KBM-7 (cell line): ENCODE measurements around the gene ANAPC7.
"Not testable (repeated sequence)": the region's sequence is repeated elsewhere in the genome, so short reads cannot be mapped to it uniquely, and the experiment has no call there.

Source experiments
- DNase-seq: peaks from one replicate; pipeline ENCODE4 v3.0.0-alpha.2; 2015
- in situ Hi-C: fragments of 300-500 bp; cut with MboI; formaldehyde crosslinking; loops from 2 replicates; pipeline ENCODE4 v1.14.3; 2020; ENCODE audit warnings: low sequenced_read_pairs, low pct_unique_long_range_greater_than_20kb, mixed read lengths

Gene ANAPC7

DNA sequence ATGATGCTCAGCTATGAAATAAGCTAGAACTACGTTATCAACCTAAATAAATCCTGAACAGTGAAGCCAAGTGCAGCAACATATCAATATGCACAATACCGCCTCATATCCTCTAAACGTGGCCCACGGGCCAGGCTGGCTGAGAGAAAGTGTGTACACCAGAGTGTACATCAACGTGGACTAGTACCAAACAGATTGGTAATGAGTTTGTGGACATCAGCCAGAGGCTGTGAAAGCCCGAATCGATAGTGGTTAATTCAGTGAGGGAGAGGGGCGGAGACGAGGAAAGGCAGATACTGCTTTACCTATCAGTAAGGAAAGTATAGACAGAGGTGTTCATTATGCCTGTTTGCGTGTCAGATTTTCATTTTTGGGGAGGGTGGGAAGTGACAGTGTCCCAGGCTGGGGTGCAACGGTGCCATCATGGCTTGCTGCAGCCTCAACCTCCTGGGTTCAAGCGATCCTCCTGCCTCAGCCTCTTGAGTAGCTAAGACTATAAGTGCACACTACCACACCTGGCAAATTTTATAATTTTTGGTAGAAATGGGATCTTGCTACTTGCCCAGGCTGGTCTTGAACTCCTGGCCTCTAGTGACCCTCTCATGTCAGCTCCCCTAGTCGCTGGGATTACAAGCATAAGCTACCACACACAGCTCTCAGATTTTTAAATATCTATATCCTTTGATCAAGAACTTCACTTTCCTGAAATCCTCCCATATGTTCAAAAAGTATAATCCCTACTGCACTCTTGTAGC lies 50.1 kb downstream of the ANAPC7 start:
- in situ Hi-C loops: no loop called here

DNA sequence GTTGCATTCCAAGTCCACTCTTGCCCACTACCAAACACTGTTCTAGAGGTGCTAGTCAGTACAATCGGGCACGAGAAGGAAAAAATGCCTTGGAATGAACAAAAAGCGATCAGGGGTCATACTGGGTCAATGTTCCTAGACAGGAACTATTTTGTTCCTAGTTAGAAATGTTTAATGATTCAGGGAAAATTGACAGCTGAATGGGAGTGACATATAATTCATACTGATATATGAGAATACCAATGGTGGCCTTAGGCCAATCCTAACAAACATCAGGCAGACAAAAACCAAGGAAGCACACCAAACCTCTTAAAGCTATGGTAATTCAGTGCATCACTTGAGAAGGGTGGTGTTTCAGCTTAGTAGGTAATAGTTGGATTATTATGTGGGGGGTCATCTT lies 51.1 kb downstream of the ANAPC7 start:
- in situ Hi-C loops: no loop called here

More for the DNA sequence above, 50.1 kb downstream of the ANAPC7 start:
- DNase-seq: no peak

DNA sequence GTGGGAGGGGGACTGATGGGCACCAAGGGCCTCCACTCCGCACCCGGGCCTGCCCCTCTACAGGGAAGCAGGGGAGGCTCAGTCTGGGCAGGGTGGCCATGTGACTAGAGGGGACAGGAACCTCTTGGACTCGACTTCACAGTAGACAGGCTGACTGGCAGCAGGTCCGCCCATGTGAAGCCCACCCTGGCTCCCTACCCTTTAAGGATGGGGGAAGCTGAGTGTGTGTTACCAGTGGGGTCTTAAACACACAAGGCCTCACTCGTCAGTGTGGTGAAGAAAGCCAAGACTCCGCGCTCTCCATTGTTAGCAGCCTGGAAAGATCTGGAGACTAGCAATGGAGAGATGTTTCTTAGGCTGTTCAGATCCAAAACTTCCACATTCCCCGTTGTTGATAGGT lies 52.4 kb downstream of the ANAPC7 start:
- in situ Hi-C loops: no loop called here
- no peak for DNase-seq

More for the DNA sequence above, 51.1 kb downstream of the ANAPC7 start:
- DNase-seq: no peak

DNA sequence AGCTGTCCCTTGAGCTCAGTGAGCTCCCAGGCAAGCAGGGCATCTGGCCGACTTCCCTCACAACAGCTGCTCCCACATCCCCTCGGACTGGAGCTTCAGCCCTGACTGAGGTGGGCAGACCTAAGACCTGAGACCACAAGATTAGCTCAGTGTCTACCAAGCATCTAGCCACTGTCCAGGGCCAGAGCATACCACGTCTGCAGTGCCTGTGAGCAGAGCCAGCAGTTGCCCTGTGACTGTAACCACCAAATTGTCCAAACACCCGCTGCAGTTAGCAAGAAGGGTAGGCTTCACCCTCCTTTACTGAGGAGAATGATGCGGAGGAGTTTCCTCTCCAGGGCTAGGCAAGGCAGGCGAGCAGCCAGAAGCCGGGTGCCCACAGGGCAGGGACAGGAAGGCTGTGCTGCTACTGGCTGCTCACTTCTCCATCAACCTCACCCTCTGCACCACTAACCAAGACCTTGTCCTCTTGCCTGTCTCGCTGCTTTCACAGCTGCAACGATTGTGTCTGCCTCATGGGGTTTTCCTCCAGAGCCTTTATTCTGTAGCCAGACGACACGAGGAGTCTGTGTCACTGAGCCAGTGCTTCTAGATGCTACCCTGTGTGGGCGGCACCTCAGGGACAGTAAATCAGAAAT lies 53.9 kb downstream of the ANAPC7 start:
- peak; percentile 96 for DNase-seq
- in situ Hi-C loops: no loop called here

DNA sequence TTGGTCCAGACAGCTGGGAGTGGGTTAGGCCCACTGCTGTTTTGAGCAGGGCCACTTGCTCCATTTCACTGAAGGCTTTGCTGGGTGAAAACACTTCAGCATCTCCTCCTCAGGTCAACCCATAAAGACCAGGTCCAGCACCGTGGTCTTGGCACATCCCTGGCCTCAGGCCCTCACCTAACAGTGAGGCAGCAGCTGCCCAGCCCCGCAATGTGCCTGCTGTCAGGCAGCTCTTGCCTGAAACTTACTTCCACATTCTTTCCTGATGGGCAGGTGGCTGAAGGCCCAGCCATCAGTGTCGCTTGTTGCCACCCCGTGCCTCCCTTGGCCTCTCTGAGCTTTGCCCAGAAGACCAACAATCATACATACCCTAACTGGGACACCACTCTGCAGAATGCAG lies 54.4 kb downstream of the ANAPC7 start:
- DNase-seq: no peak
- in situ Hi-C loops: no loop called here

DNA sequence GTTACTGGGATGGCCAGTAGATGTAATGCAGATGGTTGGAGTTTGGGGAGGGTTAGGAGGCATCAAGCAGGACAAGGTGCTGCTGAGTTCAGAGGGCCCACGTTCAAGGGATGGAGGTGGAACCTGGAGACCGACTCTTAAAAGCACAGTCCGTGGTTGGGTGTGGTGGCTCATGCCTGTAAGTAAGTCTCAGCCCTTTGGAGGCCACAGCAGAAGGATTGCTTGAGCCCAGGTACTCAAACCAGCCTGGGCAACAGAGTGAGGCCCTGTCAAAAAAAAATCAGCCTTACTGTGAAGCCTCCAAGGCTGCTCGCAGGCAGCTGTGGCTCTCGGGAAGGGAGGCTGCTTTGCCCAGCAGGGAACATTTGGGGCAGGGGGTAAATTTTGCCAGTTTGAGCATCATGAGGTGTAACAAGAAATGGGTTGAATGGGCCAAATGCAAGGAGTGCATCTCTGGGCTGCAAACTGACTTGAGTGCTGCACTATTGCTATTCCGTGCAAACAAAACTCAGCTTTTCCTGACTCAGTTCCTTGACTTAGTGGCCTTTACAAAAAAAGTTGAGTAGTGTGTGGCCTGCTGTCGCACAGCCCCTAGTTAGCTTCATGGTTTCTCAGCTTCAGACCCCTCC lies 55.0 kb downstream of the ANAPC7 start:
- in situ Hi-C loops: no loop called here
- DNase-seq: no peak

DNA sequence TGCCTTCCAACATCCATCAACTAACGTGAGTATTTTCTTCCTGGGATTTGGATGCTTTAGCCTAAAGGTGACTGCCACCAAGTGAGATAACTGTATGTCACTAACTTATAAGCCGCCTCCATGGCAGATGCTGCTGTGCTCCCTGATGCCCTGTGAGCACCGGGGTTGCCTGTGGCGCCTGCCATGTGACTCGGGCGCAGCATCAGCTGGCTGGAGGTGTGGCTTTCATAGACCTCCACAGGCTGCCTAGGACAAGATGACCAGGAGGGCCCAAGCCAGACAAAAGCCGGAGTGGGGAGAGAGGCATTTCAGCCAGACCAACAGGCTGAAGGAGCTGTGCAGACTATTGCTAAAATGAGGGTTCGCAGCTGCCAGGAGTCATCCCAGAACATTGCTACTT lies 55.7 kb downstream of the ANAPC7 start:
- in situ Hi-C loops: no loop called here

DNA sequence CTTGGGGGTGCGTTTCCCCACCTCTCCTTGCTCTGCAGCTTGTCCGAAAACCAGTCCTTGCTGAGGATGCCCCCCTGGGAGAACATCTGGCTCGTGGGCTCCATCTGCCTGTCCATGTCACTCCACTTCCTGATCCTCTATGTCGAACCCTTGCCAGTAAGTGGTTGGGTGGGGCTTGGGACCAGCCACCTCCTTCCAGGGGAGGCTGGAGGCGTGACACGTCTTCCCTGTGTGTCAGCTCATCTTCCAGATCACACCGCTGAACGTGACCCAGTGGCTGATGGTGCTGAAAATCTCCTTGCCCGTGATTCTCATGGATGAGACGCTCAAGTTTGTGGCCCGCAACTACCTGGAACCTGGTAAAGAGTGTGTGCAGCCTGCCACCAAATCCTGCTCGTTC lies 57.5 kb downstream of the ANAPC7 start:
- DNase-seq: no peak
- in situ Hi-C loops: no loop called here

More for the DNA sequence above, 55.7 kb downstream of the ANAPC7 start:
- no peak for DNase-seq

DNA sequence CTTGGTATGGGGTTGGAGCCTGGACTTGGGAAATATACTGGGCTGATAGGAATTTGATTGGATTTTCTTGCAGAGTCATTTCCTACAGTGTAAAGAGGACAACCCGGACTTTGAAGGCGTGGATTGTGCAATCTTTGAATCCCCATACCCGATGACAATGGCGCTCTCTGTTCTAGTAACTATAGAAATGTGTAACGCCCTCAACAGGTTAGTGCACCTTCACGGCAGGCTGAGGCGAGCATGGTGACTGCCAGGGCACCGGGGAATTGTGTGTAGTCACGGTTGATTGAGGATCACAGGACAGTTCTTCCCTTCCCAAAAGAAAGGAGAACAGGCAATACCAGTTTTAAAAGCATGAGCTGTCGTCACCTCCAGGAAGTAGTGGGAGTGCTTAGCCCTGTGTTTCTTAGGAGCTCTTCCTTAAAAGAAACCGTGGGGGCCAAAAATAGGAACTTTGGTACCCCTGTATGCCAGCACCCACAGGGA lies 58.3 kb downstream of the ANAPC7 start:
- peak; percentile 75 for DNase-seq
- in situ Hi-C loops: no loop called here

DNA sequence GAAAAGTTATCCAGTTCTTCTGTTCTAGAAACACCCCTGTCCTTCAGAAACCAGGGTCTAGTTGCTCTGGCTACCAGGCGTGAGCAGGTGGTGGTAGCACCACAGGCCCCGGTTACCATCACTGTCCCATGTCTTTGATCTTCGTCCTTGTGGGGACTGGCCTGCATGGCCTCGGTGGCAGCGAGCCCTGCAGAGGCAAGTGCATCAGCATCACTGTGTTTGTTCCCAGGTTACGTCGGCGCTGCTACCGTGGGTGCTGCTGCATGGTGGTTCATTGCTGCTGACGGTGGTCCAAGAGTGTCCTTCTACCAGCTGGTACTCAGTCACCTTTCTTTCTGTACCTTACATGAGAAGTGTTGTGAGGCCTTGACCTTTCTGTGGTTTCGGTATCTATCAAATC lies 58.9 kb downstream of the ANAPC7 start:
- no peak for DNase-seq
- in situ Hi-C loops: no loop called here

DNA sequence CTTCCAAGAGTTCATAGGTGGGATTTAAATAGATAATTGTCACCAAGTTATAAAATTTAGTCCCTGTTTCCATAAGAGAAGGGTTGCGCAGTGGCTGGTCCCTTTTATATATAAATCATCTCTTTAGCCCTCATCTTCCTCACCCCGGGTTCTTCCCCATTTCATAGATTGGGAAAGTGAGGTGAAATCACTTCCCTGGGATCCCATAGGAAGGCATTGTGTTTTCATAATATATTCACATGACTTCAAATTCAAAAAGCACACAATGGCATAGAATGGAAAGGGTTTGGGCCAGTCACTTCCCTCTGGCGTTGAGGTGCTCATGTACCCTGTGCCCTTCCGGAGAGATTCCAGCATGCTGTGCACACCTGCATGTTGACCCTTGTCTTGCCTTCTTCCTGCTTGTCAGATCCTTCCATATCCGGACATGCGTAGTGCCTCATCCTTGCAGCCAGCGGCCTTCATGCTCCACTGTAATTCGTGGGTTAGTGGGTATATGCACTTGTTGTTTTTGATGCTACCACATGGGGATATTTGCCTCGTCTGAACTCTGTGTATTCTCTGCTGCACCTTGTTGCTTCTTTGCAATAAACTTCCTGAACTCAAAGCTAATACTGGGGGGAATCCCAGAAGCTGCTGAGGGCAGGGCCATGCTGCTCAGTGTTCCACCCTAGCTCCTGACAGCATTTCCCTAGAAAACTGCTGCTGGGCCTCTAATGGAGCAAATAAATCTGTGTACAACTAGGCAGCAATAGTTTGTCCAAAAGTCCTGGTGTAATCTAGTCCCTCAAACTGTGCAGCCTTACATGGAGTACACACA lies 59.6 kb downstream of the ANAPC7 start:
- in situ Hi-C loops: no loop called here
- no peak for DNase-seq

DNA sequence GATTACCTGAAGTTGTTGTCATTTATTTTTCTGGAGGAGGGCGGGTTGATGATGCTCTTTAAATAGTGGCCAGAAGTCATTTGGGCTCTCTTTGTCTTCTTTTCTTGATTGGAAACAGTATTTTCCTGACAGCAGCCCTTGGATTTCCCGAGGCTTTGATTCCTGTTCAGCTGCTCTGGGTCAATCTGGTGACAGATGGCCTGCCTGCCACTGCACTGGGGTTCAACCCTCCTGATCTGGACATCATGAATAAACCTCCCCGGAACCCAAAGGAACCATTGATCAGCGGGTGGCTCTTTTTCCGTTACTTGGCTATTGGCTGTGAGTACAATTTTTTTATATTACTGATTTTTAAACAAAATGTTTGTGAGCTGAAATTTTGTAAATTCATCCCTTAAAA lies 60.4 kb downstream of the ANAPC7 start:
- in situ Hi-C loops: no loop called here

DNA sequence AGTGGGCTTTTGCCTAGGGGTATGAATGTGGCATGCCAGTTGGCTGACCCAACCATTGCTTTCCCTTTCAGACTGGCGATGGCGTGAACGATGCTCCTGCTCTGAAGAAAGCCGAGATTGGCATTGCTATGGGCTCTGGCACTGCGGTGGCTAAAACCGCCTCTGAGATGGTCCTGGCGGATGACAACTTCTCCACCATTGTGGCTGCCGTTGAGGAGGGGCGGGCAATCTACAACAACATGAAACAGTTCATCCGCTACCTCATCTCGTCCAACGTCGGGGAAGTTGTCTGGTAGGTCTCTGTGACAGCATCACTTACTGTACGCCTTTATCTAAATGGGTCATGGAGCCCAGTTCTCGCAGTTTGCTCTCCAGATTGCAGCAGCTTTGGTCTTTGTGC lies 61.4 kb downstream of the ANAPC7 start:
- no peak for DNase-seq
- in situ Hi-C loops: no loop called here

More for the DNA sequence above, 60.4 kb downstream of the ANAPC7 start:
- no peak for DNase-seq

DNA sequence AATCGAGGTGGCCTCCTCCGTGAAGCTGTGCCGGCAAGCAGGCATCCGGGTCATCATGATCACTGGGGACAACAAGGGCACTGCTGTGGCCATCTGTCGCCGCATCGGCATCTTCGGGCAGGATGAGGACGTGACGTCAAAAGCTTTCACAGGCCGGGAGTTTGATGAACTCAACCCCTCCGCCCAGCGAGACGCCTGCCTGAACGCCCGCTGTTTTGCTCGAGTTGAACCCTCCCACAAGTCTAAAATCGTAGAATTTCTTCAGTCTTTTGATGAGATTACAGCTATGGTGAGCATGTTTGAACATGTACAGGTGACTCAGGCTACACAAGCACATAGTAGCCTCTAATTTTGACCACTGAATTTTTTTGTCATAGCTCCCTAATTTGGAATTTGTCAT lies 62.8 kb downstream of the ANAPC7 start:
- DNase-seq: no peak
- in situ Hi-C loops: no loop called here

DNA sequence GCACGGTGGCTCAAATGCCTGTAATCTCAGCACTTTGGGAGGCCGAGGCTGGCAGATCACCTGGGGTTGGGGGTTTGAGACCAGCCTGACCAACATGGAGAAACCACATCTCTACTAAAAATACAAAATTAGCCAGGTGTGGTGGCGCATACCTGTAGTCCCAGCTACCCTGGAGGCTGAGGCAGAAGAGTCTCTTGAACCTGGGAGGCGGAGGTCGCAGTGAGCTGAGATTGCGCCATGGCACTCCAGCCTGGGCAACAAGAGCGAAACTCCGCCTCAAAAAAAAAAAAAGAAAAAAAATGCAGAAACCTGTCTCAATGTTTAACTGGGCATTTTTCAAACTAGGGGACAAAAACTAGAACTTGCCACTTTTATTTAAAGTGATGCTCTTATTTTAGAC lies 63.2 kb downstream of the ANAPC7 start:
- DNase-seq, in situ Hi-C loops: not testable (repeated sequence)

DNA sequence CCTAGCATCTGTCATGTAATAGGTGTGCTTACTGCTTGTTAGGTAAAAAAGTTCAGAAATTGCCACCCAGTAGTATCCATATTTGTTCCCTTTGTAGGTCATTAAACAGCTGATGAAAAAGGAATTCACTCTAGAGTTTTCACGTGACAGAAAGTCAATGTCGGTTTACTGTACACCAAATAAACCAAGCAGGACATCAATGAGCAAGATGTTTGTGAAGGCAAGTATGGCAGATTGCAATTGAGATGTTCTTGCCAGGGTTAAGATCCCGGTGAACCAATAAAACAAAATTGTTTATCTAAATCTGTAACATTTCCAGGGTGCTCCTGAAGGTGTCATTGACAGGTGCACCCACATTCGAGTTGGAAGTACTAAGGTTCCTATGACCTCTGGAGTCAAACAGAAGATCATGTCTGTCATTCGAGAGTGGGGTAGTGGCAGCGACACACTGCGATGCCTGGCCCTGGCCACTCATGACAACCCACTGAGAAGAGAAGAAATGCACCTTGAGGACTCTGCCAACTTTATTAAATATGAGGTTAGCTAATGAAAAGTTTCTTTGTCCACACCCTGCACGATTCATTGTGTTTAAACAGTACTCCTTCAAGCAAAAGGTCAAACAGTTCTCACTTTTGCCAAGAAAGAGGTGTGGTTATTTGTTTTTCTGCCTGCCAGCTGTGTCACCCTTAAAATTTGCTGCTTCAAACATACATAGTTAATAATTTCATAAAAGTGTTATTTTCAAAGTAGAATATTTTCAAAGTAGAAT lies 64.1 kb downstream of the ANAPC7 start:
- no peak for DNase-seq
- in situ Hi-C loops: no loop called here

DNA sequence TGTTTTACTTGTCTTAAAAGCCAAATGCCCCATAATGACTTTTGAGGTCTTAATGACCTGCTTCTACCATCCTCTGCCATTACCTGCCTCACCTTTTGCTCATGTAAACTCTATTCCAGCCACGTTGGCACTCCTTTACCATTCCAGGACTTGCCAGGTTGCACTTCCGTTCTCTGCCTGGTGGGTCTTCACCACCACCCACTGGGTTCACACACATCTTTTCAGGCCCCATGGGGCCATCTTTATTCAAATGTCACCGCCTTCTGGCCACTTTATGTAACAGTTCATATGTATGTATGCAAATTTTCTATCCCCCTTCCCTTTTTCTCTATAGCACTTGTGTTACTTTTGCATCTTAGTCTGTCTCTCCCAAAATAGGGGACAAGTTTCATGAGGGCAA lies 64.8 kb downstream of the ANAPC7 start:
- in situ Hi-C loops: no loop called here
- DNase-seq: peak; percentile 53

DNA sequence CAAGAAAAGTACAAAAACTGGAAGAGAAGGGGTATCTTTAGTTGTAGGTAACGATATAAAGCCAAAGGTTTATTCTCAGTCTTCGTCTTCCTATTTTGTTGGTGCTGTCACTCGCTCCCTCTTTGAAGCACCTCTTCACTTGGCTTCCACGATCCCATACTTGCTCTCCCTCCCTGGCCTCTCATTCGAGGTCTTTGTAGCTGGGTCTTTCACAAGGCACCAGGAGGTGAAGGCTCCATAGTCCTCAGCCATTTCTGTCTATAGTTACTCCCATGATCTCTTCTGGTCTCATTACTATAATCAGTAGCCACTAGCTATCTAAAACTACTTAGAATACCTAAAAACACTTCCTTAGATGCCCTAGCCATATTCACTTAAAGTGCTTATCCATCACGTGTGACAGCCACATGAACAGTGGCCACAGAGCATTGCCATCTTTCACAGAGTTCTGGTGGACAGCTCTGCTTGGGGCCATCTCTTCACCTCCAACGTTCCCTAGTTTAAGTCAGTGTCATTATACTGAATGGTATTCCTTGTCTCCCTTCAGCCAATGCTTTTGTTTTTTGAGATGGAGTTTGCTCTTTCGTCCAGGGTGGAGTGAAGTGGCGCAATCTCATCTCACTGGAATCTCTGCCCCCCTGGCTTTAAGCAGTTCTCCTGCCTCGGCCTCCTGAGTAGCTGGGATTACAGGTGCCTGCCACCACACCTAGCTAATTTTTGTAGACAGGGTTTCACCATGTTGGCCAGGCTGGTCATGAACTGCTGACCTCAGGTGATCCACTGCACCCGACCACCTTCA lies 65.4 kb downstream of the ANAPC7 start:
- in situ Hi-C loops: no loop called here

More for the DNA sequence above, 65.4 kb downstream of the ANAPC7 start:
- no peak for DNase-seq
